DMS53 treated with DMSO at 0.1 percent for 48 hours (cell line): Measurements from ENCODE around the gene WSCD1.

Source experiments
- DNase-seq: peaks from one replicate; lab custom pipeline; 2025; ENCODE audit not compliant: unreplicated experiment; lab: John Stamatoyannopoulos, UW

WSCD1 gene

DNA sequence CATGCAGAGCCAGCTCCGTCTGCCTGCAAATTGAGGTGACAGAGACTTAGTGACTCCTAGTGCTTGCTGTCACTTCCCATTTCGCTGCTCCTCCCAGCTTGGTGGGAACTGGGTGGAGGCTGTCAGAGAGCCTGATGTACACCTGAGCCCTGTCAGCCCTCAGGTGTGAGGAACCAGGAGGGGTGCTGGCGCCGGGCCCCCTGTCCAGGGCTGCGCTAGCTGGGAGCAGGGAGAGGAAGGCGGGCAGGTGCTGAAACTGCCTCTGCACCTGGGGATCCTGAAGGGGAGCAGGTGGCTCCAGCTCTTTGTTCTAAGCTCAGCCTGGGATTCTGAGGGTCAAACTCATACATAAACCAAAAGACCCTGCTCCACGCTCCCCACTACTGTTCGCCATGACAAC is 10.8 kb upstream of the WSCD1 start:
- no peak for DNase-seq

DNA sequence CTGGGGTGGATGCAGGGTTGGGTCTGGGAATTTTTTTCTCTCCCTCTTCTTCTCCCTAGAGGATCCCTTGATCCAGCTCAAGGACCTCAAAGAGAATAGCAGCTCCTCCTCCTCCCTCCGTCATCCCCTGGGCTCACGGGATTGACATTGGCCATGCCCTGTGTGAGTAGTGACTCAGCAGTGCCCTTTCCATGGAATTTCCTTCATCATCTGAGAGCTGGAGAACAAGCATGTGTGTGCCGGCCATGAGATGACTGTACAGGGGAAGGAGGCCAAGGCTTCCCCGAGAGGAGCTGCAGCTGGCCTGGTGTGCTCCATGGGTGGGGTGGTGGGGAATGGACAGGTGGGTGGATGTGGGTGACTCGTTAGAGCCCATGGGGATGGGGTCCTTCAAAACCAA is 8.9 kb upstream of the WSCD1 start:
- DNase-seq, result no peak

DNA sequence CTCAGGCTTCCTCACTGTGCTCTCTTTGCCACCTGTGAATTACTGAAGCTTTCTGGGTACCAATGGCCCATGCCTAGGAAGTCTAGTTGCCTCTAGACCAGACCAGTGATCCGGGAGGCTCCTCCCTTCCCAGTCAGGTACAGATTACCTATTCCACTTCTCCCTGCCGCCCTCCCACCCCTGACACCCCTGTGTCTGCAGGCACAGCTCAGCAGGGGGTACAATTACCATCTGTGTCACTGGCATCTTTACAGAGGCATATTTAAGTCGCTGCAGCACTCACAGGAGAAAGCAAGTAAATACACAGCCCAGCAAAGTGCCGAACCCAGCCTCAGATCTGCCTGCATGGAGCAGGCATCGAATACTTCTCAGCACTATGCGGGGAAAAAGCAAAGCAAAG is 5.3 kb upstream of the WSCD1 start:
- no peak for DNase-seq

DNA sequence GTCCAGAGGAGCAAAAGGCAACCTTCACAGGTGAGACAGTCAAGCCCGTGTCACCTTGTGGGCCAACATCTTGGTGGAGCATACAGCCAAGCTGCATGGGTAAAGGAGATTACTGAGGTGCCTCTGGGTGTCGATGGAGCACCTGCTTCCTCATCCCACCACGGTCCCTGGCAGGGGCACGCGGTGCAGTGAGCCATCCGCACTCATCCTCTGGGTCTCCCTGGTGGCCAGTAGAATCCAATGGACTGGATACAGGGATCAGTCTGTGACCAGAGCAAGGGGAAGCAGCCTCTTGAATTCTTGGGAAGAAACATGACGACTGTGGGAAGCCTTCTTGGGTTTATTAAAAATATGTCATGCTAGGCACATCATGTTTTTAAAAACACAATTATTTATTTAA is 4.8 kb upstream of the WSCD1 start:
- DNase-seq, result no peak

DNA sequence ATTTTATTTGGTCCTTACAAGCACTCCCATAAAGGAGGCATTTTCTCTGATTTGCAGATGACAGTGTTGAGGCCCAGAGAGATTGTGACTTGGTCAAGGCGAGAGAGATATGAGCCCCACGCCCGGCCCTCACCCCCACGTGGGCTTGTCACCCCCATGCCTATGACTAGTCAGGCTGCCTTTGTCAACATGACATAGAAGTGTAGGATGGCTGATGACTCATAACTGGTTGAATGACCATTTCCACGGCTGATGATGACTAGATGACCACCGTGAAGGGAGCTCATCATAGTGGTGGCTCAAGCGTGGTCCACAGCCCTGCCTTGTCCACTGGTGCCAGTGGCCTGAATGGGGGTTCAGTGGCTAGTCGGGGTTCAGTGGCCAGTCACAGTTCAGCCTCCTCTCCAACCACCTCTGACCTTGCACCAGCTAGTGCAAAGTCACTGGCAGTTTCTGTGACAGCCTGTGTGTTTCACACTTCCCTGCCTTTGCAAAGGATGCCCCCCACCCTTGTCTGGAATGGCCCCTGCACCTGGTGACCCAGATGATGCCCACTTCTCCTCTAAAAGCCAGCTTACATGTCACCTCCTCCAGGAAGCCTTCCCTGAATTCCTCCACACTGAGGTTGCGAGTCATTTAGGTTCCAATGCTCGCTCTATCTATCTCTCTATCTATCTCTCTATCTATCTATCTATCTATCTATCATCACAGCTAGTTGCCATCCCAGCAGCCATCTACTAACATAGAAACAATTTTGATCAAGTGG is 3.8 kb upstream of the WSCD1 start:
- DNase-seq, result no peak

DNA sequence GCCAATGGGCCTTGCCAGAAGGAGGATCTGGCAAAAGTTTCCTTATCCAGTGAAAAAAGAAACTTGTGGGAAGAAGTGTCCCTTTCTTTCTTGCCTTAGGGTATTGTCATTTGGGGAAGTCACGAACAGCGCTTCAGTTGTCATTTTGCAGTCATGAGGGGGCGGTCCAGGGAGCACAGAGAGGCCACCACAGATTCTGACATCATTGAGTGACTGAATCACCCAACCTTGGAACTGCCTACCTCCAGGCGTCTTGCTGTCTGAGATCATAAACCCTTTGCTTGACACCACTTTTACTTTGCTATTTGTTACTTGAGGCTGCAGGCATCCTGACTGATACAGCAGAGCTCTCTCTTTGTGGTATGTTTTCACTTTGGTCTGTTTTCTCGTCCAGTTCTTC is 3.1 kb upstream of the WSCD1 start:
- DNase-seq, result no peak

DNA sequence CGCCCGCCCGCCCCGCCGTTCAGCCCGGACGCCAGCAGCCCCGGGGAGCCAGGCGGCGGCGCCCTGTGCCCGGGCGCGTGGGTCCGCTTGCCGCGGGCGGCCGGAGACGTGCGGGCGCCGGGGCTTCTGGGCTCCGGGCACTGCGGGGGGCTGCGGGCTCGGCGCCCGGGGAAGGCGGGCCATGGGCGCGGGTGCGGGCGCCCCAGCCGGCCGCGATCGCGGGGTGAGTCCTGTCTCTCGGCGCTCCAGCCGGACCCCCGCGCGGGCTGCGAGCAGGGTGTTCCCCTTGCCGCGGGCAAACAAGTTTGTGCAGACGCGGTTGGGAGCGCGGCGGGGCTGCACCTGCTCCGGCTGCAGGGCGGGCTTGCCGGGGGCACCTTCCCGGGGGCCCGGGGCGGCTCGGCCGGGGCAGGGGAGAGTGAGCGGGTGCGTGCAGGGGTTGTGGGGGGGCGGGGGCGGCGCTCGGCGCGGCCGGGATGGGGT is 292 bp downstream of the WSCD1 start:
- DNase-seq, result no peak

DNA sequence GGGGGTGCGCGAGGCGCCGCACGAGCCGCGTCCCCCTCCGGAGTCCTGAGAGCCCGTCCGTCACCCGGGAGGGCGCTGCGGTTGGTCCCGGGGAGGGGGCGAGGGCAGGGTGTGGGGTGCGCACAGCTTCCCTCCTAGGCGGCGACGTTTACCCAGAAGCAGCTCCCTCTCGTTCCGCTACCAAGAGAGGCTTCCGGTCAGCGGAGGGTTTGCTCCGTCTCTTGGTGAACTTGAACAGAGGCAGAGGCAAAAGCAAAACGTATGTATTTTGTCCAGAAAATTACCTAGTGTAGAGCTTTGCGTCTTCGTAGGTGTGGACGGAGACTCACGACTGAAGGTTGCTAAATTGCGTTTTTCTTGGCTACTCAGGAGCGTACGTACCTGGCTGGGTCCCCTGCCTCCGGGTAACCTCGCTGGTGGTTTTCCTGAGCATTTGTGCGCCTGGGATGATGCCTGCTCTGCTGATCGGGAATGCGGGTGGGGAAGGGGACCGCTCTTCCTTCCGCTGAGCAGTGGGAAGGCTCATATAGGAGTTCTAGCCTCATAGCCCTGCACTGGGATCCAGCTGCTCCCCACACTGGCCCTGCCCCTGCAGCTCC is 833 bp downstream of the WSCD1 start:
- DNase-seq, result no peak

DNA sequence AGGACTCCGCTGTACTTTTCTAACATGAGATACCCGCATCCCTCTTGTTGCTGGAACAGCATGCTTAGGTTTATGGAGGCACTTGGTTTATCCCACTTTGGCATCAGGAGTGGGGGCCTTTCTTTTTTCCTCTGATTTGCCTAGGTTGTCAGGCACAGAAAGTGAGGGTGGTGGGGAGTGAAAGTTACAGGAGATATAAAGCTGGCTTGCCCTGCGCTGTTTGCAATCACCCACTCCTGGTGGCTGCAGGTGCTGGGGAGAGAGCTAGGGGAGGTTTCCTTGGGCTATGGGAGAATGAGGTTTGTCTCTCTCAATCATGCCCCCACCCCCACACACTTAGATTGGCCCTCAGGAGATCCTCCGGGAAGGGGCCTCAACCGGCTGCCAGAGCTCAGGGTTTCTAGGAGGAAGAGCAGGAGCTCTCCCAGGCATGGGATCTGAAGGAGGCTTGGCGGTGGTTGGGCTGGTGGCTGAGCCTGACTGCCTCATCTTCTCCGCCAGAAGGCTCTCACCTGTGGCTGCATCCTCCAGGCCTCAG is 1.4 kb downstream of the WSCD1 start:
- DNase-seq, result no peak

DNA sequence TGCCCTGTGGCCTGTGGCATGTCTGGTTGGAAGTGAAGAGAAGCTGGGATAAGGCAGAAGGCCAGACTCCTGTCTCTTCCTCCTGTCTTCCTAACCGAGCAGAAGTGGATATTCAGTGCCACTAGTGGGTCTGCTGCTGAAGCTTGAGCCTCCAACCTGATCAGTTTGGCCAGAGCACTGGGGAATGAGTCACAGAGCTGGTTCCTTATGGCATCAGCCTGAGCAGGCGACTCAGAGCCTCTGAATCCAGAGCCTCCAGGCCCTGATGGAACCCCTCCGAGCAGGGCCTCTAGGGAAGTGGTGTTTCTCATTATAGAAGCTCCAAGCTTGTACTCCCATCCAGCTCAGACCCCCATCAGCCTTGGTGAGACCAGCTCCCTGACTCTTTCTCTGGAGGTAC is 2.0 kb downstream of the WSCD1 start:
- no peak for DNase-seq

DNA sequence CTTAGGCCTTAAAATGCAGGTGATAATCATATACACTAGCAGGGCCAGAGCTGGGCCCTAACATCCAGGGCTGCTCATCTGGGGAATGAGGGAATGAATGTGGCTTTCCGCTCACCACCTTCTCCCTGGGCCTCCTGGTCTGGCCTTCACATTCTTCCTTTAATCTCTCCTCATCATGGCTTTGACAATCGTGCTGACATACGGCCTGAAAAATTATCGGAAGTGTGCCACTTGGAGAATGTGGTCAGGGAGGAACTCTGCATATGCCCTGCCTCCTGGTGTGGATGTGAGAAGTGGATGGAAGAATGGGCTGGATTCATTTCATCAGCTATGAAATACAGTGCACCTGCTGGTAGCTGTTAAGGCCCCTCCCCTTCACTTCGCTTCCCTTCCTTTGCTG is 2.4 kb downstream of the WSCD1 start:
- DNase-seq, result no peak

DNA sequence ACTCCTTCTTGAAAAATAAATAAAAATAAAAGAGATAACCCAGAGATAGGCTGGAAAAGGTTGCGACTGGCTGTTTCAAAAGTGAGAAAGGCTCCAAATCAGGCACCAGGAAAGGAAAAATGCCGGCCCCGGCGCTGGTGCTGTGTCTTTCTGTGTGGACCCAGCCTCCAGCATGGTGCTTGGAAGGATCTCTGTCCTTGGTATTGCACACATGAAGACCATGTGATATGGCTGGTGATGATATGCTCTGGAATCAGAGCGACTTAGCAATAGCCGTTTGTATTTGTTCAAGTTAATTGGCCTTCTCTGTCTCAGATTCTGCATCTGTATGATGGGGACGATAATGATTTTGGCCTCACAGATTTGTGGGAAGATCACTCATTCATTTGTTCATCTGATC is 3.4 kb downstream of the WSCD1 start:
- no peak for DNase-seq

DNA sequence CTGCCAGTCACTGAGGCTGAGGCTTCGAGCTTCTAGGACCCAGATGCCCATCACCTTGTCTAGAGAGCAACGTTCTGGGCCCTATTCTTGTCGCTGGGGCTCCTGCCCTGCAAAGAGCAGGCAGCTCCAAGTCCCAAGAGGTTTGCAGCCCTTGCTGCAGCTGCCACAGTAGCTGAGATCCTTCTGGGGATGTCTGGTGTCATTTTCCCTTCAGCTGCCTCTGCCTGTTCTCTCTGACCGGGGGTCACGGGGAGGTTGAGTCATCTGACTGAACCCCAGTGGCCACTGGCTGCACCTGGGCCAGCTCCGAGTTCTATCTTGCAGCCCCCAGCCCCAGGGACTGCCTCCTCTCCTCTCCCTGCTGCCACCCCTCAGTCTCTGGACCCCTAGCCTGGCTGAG is 4.9 kb downstream of the WSCD1 start:
- no peak for DNase-seq

DNA sequence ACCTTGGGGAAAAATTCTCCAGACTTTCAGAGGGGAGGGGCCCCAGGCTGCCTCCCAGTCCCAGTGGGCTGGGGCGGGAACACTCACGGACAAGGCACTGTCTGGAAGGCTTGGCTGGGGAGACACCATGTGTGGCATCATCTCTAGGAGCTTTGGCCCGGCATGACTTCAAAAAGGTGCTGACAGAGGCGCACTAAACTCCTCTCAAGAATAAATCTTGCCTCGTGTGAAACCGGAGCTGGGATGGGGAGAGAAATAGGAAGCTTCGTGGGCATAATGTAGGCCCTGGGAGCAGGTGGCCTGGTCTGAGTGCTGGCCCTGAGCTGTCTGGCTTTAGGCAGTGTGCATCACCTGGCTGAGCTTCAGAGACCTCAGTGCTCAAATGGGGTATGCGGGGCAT is 5.7 kb downstream of the WSCD1 start:
- no peak for DNase-seq

DNA sequence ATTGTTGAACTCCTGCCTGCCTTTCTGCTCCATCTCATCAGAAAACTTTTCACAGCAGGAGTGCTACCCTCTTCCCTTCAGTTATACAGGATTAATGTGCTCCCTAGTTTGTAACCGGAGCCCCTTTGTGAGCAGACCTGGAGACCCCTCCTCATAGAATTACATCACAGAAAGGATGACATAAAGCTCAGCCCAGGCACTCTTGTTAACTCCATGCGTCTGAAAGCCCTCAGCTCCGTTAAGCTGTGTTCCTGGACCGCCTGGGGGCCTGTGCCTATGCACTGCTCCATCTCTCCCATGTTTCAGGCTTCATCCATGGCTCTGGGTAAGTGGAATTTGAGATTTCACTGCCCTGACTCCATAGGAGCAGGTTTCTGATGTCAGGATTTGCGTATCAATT is 7.6 kb downstream of the WSCD1 start:
- DNase-seq, result no peak

DNA sequence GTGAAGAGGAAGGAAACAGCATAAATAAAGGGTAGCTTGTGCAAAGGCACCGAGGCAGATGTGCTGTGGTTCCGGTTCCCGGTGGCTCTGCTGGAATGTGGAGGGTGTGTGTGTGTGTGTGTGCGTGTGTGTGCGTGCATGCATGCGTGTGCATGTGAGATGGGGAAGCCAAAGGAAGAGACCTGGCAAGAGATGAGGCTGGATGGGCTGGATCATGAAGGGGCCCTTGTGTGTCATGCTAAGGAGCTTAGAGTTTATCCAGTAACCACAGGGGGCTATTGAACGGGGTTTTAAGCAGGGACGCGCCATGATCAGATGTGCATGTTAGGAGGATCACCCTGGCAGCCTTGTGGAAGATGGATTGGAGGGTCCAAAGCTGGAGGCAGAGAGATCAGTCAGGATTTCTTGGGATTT is 8.3 kb downstream of the WSCD1 start:
- DNase-seq, result no peak

DNA sequence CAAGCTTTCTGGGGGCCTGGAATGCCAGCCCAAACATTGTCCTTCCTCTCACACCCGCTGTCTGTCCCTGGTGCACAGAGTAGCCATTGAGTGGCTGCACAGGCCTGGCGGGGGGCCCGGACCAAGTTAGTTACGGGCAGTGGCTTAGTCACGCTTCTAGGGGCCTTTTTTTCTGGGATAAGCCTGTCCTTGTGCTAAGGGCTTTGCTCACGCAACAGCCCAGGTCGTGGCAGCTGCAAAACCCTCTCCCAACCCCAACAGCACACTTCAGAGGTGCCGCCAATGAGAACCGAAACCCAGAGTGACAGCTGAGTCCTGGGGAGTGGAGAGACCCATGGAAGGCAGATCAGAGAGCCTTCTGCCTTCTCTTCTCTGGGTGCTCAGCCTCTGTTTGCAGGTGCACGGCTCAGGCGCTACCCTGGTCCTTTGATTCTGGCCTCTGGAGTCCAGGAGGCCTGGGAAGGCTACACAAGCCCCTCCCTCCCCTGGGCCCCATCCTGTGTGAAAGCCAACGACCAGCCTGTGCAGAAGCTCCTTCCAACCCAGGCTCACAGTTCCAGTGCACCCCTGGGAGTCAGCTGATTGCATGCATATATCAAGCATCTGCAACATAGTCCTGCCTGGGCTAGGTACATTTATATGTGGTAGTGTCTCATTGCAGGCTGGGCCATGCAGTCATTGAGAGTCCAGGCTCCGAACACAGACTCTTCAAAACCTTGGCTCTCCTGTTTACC is 9.1 kb downstream of the WSCD1 start:
- DNase-seq, result no peak

DNA sequence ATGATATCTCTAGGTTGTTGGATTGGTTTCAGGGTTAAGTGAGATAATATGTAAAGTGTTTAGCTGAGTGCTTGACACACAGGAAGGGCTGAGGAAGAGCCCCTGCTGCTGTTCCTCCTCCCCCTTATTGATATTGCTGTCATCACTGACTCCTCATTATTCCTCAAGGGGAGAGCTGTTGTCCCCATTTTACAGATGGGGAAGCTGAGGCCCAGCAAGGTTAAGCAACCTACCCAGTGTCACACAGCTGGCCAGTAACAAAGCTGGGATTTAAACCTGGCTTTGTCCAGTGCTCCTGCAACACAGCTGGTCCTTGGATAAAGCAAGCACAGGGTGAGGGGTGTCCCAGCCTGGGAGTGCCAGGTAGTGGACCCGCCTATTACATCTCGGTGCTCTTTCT is 9.8 kb downstream of the WSCD1 start:
- DNase-seq, result no peak

DNA sequence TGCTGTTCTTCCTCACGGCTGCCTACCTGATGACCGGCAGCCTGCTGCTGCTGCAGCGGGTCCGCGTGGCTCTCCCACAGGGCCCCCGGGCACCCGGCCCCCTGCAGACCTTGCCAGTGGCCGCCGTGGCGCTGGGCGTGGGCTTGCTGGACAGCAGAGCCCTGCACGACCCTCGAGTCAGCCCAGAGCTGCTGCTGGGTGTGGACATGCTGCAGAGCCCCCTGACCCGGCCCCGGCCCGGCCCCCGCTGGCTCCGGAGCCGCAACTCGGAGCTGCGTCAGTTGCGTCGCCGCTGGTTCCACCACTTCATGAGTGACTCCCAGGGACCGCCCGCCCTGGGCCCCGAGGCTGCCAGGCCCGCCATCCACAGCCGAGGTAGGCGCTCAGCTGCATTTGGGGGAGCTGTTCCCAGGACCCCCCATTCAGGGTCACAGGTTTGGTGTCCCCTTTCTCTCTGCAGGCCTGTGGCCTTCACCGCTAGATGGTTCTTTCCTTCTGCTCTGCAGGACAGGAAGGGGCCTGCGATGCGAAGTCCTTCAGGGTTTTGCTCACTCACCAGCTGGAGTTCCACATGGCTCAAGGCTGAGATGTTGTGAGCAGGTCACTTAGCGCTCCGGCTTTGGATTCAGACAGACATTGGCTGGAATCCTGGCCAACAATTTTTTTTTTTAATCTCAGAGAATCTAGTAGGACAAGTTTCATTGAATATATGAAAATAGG is 10.7 kb downstream of the WSCD1 start:
- no peak for DNase-seq

DNA sequence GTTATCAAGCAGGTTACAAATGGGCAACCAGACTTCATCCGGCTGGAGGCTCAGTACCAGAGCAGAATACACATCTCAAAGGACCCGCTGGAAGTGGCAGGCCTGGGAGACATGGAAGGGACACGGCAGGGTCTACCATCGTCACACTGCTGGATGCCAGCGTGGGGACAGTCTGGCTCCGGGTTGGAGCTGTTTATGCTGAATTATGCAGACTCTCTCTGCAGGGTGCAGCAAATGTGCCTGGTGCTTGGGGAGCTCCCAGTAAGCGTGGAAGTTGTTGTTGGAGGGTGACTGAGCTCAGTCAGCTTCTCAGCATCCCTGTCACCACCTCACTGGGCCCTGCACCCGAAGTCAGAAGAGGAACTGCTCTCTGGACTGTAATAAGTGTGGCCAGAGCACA is 12.2 kb downstream of the WSCD1 start:
- DNase-seq, result no peak
